ENCODE data around the gene PITPNM3. TPM values are rescaled to one million over a fixed set of nuclear protein-coding genes. Genes with fewer than 3 reads are reported as not detected.

Gene PITPNM3
- total RNA-seq, 2 donors from 2014 or later, result 11.3 to 18.2 TPM

GRCh38 chr17:6546069-6546718 lies 10.2 kb downstream of the PITPNM3 start:
- H3K4me1 ChIP-seq, result no peaks in the 10 kb centered on the region
- H3K9ac ChIP-seq (ENCODE audit: low read depth in 2 of 2, low read length in 2 of 2), result no peak overlapping the region
- H3K4me3 ChIP-seq, result no peak overlapping the region
- H3K9me3 ChIP-seq, result no peaks in the 10 kb centered on the region
- H3K36me3 ChIP-seq, result no peaks in the 10 kb centered on the region
- no peak for TF ChIP-seq CTCF (IDR thresholded peaks at IDR 0.05)
- no peak overlapping the region for H3K27ac ChIP-seq
- DNase-seq, result no peak
- H3K27me3 ChIP-seq, result no peaks in the 10 kb centered on the region
- intact Hi-C loops (cut with DNase I), result no loop called here

- H3K4me1 ChIP-seq, result no peaks in the 10 kb centered on the region
- no peak for DNase-seq
- no peak overlapping the region for H3K9ac ChIP-seq (ENCODE audit: low read depth in 2 of 2, low read length in 2 of 2)
- no peak for TF ChIP-seq CTCF (IDR thresholded peaks at IDR 0.05)
- H3K27ac ChIP-seq, result no peak overlapping the region
- no peaks in the 10 kb centered on the region for H3K9me3 ChIP-seq
- intact Hi-C loops (cut with DNase I), result no loop called here
- no peaks in the 10 kb centered on the region for H3K27me3 ChIP-seq
- no peaks in the 10 kb centered on the region for H3K36me3 ChIP-seq
- H3K4me3 ChIP-seq, result no peak overlapping the region
Observed at GRCh38 chr17:6545291-6545690, 11.1 kb downstream of the PITPNM3 start.

- Histone ChIP-seq H3K36me3 (no peaks in the 10 kb centered on the region), H3K4me3 (no peak overlapping the region), H3K9me3 (no peaks in the 10 kb centered on the region), H3K9ac (ENCODE audit: low read depth in 2 of 2, low read length in 2 of 2) (no peak overlapping the region), H3K27ac (no peak overlapping the region), H3K27me3 (no peaks in the 10 kb centered on the region), H3K4me1 (no peaks in the 10 kb centered on the region)
- no peak for TF ChIP-seq CTCF (IDR thresholded peaks at IDR 0.05)
- intact Hi-C loops (cut with DNase I), result no loop called here
- DNase-seq, result no peak
Observed at GRCh38 chr17:6544011-6544370, 12.4 kb downstream of the PITPNM3 start.

- H3K4me1 ChIP-seq, result no peaks in the 10 kb centered on the region
- H3K27ac ChIP-seq, result no peak overlapping the region
- no peaks in the 10 kb centered on the region for H3K27me3 ChIP-seq
- TF ChIP-seq CTCF (IDR thresholded peaks at IDR 0.05), result no peak
- no peak for DNase-seq
- no peak overlapping the region for H3K4me3 ChIP-seq
- intact Hi-C loops (cut with DNase I), result no loop called here
- no peaks in the 10 kb centered on the region for H3K36me3 ChIP-seq
- no peak overlapping the region for H3K9ac ChIP-seq (ENCODE audit: low read depth in 2 of 2, low read length in 2 of 2)
- H3K9me3 ChIP-seq, result no peaks in the 10 kb centered on the region
Observed at GRCh38 chr17:6543079-6544010, 13.0 kb downstream of the PITPNM3 start.

GRCh38 chr17:6542577-6542976 lies 13.8 kb downstream of the PITPNM3 start:
- no peak for DNase-seq
- intact Hi-C loops (cut with DNase I), result no loop called here
- Histone ChIP-seq H3K36me3 (no peaks in the 10 kb centered on the region), H3K9me3 (no peaks in the 10 kb centered on the region), H3K4me1 (no peaks in the 10 kb centered on the region), H3K9ac (ENCODE audit: low read depth in 2 of 2, low read length in 2 of 2) (no peak overlapping the region), H3K27me3 (no peaks in the 10 kb centered on the region), H3K27ac (no peak overlapping the region), H3K4me3 (no peak overlapping the region)
- no peak for TF ChIP-seq CTCF (IDR thresholded peaks at IDR 0.05)

All from colonic mucosa (tissue), 4 donors.